ENCODE measurements around the gene KCNMB1. TPM values are rescaled to one million over a fixed set of nuclear protein-coding genes. Genes with fewer than 3 reads are reported as not detected.

The KCNMB1 gene
- total and polyA plus RNA-seq, 2 of the 13 experiments (the other 11 are each of a cell fraction or from before 2014, with no cell fraction given): not detected

- ATAC-seq: no peak
- POLR2A ChIA-PET: no interaction called here
Measured at GRCh38 chr5:170375283-170375682, 13.9 kb downstream of the KCNMB1 start.

GRCh38 chr5:170372971-170373370 lies 16.2 kb downstream of the KCNMB1 start:
- no peaks in the 10 kb centered on the region for H3K79me2 ChIP-seq (ENCODE audit: insufficient read depth, low read length)
- peaks cover 1 to 20% of the 10 kb centered on the region in 2 experiments; a peak in 3 of 5 replicates for H3K27me3 ChIP-seq (ENCODE audit: control insufficient read depth in 1 of 2, insufficient read depth in 2 of 2, low read length in 2 of 2)
- FAIRE-seq (no peak), DNase-seq (ENCODE audit: low spot score) (no peak), ATAC-seq (no peak)
- no TSS peak for BruUV-seq (replicated peaks)
- in situ Hi-C loops (cut with HindIII; ENCODE audit: extremely low pct_ligation_motif_present, low pct_unique_long_range_greater_than_20kb): no loop called here
- no peak overlapping the region for H3K4me2 ChIP-seq (ENCODE audit: low read depth, low read length)
- H3K9ac ChIP-seq (ENCODE audit: insufficient read depth, low read depth, low read length): no peak overlapping the region
- no peaks in the 10 kb centered on the region for H3K4me1 ChIP-seq (ENCODE audit: insufficient read depth, low read length)
- no peak overlapping the region for H3K4me3 ChIP-seq (replicated peaks in 1 of 3; ENCODE audit: insufficient read depth in 1 of 3, low read depth in 2 of 3, low read length in 3 of 3)
- no peaks in the 10 kb centered on the region for H3K9me3 ChIP-seq (ENCODE audit: low read length)
- TF ChIP-seq ZKSCAN5 (CRISPR knock-in tag; IDR thresholded peaks at IDR 0.05) (no peak), E2F5 (CRISPR knock-in tag; conservative IDR thresholded peaks at IDR 0.05) (no peak), JUN (CRISPR knock-in tag; IDR thresholded peaks at IDR 0.05) (no peak), SYNCRIP (IDR thresholded peaks at IDR 0.05; ENCODE audit: insufficient read depth, low read depth, low read length) (no peak)
- no peaks in the 10 kb centered on the region for H4K20me1 ChIP-seq (ENCODE audit: insufficient read depth, low read length)
- H2AFZ ChIP-seq (ENCODE audit: low read length): no peak overlapping the region
- WGBS (ENCODE audit: low lambda C conversion rate): 0% methylated on average over 2 of the region's 2 CpGs
- CTCF ChIA-PET (ENCODE audit: low intra/inter-chr PET ratio, low total read pairs): no interaction called here
- intact Hi-C loops (cut with micrococcal nuclease; ENCODE audit: unreplicated experiment): no loop called here
- POLR2A ChIA-PET: no interaction called here
- no peak overlapping the region for H3K27ac ChIP-seq (ENCODE audit: extremely low read length, insufficient read depth, low read length)
- no peaks in the 10 kb centered on the region for H3K36me3 ChIP-seq (replicated peaks in 1 of 2; ENCODE audit: control insufficient read depth in 1 of 2, insufficient read depth in 2 of 2, low read length in 2 of 2)

More at GRCh38 chr5:170375283-170375682, 13.9 kb downstream of the KCNMB1 start:
- CTCF ChIA-PET (ENCODE audit: low intra/inter-chr PET ratio, low total read pairs): no interaction called here
- Histone ChIP-seq H3K9me3 (ENCODE audit: low read length) (no peaks in the 10 kb centered on the region), H3K36me3 (replicated peaks in 1 of 2; ENCODE audit: control insufficient read depth in 1 of 2, insufficient read depth in 2 of 2, low read length in 2 of 2) (no peaks in the 10 kb centered on the region), H3K79me2 (ENCODE audit: insufficient read depth, low read length) (no peaks in the 10 kb centered on the region), H3K27ac (ENCODE audit: extremely low read length, insufficient read depth, low read length) (no peak overlapping the region), H4K20me1 (ENCODE audit: insufficient read depth, low read length) (no peaks in the 10 kb centered on the region), H3K4me2 (ENCODE audit: low read depth, low read length) (no peak overlapping the region), H3K27me3 (ENCODE audit: control insufficient read depth in 1 of 2, insufficient read depth in 2 of 2, low read length in 2 of 2) (peaks cover 3 to 20% of the 10 kb centered on the region in 2 experiments; a peak in 3 of 5 replicates), H2AFZ (ENCODE audit: low read length) (no peak overlapping the region), H3K9ac (ENCODE audit: insufficient read depth, low read depth, low read length) (no peak overlapping the region), H3K4me1 (ENCODE audit: insufficient read depth, low read length) (no peaks in the 10 kb centered on the region), H3K4me3 (replicated peaks in 1 of 3; ENCODE audit: insufficient read depth in 1 of 3, low read depth in 2 of 3, low read length in 3 of 3) (no peak overlapping the region)
- no CpG with 5 or more reads among the region's 1 CpG for WGBS (ENCODE audit: low lambda C conversion rate)
- DNase-seq (ENCODE audit: low spot score) (no peak), FAIRE-seq (no peak)
- intact Hi-C loops (cut with micrococcal nuclease; ENCODE audit: unreplicated experiment) (no loop called here), in situ Hi-C loops (cut with HindIII; ENCODE audit: extremely low pct_ligation_motif_present, low pct_unique_long_range_greater_than_20kb) (no loop called here)
- no TSS peak for BruUV-seq (replicated peaks)
- no peak for TF ChIP-seq DR1 (CRISPR knock-in tag; IDR thresholded peaks at IDR 0.05)
- no peak for TF ChIP-seq HNRNPUL1 (IDR thresholded peaks at IDR 0.05; ENCODE audit: low read depth, low read length)
- TF ChIP-seq FOXA1 (IDR thresholded peaks at IDR 0.05): no peak
- TF ChIP-seq FOXA1 (CRISPR knock-in tag; IDR thresholded peaks at IDR 0.05): no peak
